WTC11 (cell line): ENCODE results near the gene PROSER3. TPM values are rescaled to one million over a fixed set of nuclear protein-coding genes. Genes with fewer than 3 reads are reported as not detected.

Source experiments
- ATAC-seq: fragments of 200-7000 bp; cut with Tn5 transposase; 2 replicates; pipeline ENCODE4 v1.10.0; 2021; ENCODE audit warnings: mild to moderate bottlenecking, moderate library complexity
- CTCF ChIA-PET: fragments of 300-600 bp; sonication (Branson Sonifier 250); formaldehyde crosslinking; loops from one replicate; lab custom pipeline; 2021; ENCODE audit warnings: antibody characterized with exemption; lab: Charles Lee
- POLR2A ChIA-PET: fragments of 350-600 bp; sonication (Branson Sonifier 250); formaldehyde crosslinking; loops from one replicate; lab custom pipeline; 2021; ENCODE audit warnings: antibody characterized with exemption; lab: Charles Lee
- DNase-seq: peaks from one replicate; pipeline ENCODE4 v3.0.0; 2021; ENCODE audit warnings: low spot score
- H3K27ac Mint-ChIP-seq: 2 replicates; pipeline ENCODE4 v1.8.0; 2021; ENCODE audit warnings: mixed read lengths
- H3K27me3 Mint-ChIP-seq: 2 replicates; pipeline ENCODE4 v1.8.0; 2021; ENCODE audit warnings: low read depth, mild to moderate bottlenecking, moderate library complexity, mixed read lengths
- H3K36me3 Mint-ChIP-seq: 2 replicates; pipeline ENCODE4 v1.8.0; 2021; ENCODE audit warnings: mixed read lengths
- H3K4me1 Mint-ChIP-seq: 2 replicates; pipeline ENCODE4 v1.8.0; 2022; ENCODE audit warnings: mixed read lengths
- H3K4me3 Mint-ChIP-seq: 2 replicates; pipeline ENCODE4 v1.8.0; 2021; ENCODE audit warnings: mild to moderate bottlenecking, moderate library complexity, mixed read lengths
- H3K9me3 Mint-ChIP-seq: 2 replicates; pipeline ENCODE4 v1.8.0; 2021; ENCODE audit warnings: mixed read lengths
- CREM ChIP-seq: sonication (generic); formaldehyde crosslinking; IDR thresholded peaks from 2 replicates; pipeline ENCODE4 v1.8.1; 2022; ENCODE audit warnings: mild to moderate bottlenecking, missing genetic modification reagents, moderate library complexity
- ETV6 ChIP-seq: sonication (generic); formaldehyde crosslinking; IDR thresholded peaks from 2 replicates; pipeline ENCODE4 v1.8.1; 2022; ENCODE audit warnings: mild to moderate bottlenecking, missing genetic modification reagents
- GABPB1 ChIP-seq: sonication (generic); formaldehyde crosslinking; IDR thresholded peaks from 2 replicates; pipeline ENCODE4 v1.8.1; 2023; ENCODE audit warnings: mild to moderate bottlenecking, missing genetic modification reagents
- GRHL2 ChIP-seq: fragments of 250-450 bp; sonication (Bioruptor Pico); IDR thresholded peaks from 2 replicates; pipeline ENCODE4 v1.8.0; 2022; ENCODE audit warnings: mild to moderate bottlenecking, moderate library complexity; ENCODE audit not compliant: insufficient replicate concordance, severe bottlenecking
- MXD4 ChIP-seq: fragments of 250-450 bp; sonication (Bioruptor Pico); IDR thresholded peaks from 2 replicates; pipeline ENCODE4 v1.8.0; 2021; ENCODE audit warnings: mild to moderate bottlenecking, moderate library complexity, borderline replicate concordance
- NR2C2 ChIP-seq: sonication (generic); formaldehyde crosslinking; IDR thresholded peaks from 2 replicates; pipeline ENCODE4 v1.8.0; 2022; ENCODE audit warnings: mild to moderate bottlenecking, missing genetic modification reagents
- NR3C1 ChIP-seq: sonication (generic); formaldehyde crosslinking; conservative IDR thresholded peaks from 2 replicates; pipeline ENCODE4 v1.8.1; 2023; ENCODE audit warnings: low read depth, mild to moderate bottlenecking, missing genetic modification reagents
- RELA ChIP-seq: sonication (generic); formaldehyde crosslinking; IDR thresholded peaks from 2 replicates; pipeline ENCODE4 v1.8.1; 2022; ENCODE audit warnings: missing genetic modification reagents, mild to moderate bottlenecking, borderline replicate concordance
- RORB ChIP-seq: fragments of 250-450 bp; sonication (Bioruptor Pico); IDR thresholded peaks from 2 replicates; pipeline ENCODE4 v1.9.0; 2021; ENCODE audit warnings: mild to moderate bottlenecking
- SOX15 ChIP-seq: fragments of 250-450 bp; sonication (Bioruptor Pico); IDR thresholded peaks from 2 replicates; pipeline ENCODE4 v1.9.0; 2021; ENCODE audit warnings: mild to moderate bottlenecking
- TEAD1 ChIP-seq: sonication (generic); formaldehyde crosslinking; IDR thresholded peaks from 2 replicates; pipeline ENCODE4 v1.8.0; 2022; ENCODE audit warnings: mild to moderate bottlenecking, missing genetic modification reagents
- TP53 ChIP-seq: sonication (generic); formaldehyde crosslinking; IDR thresholded peaks from 2 replicates; pipeline ENCODE4 v1.8.1; 2023; ENCODE audit warnings: mild to moderate bottlenecking, missing genetic modification reagents
- ZNF138 ChIP-seq: sonication (generic); formaldehyde crosslinking; conservative IDR thresholded peaks from 2 replicates; pipeline ENCODE4 v1.8.1; 2022; ENCODE audit warnings: mild to moderate bottlenecking, moderate library complexity, missing genetic modification reagents
- ZNF232 ChIP-seq: sonication (generic); formaldehyde crosslinking; IDR thresholded peaks from 2 replicates; pipeline ENCODE4 v1.8.0; 2022; ENCODE audit warnings: mild to moderate bottlenecking, missing genetic modification reagents
- ZNF416 ChIP-seq: fragments of 250-450 bp; sonication (Bioruptor Pico); IDR thresholded peaks from 2 replicates; pipeline ENCODE4 v1.9.0; 2021; ENCODE audit warnings: mild to moderate bottlenecking, inconsistent platforms
- total RNA-seq: library from RNA; stranded (reverse); gene quantifications from 3 replicates; pipeline ENCODE4 v1.2.3, GENCODE V29; 2021
- TF ChIP-seq, protein P1 (sequence below): fragments of 250-450 bp; sonication (Bioruptor Pico); IDR thresholded peaks from 2 replicates; pipeline ENCODE4 v1.8.0; 2021; ENCODE audit warnings: mild to moderate bottlenecking
- TF ChIP-seq, protein P2 (sequence below): sonication (generic); formaldehyde crosslinking; IDR thresholded peaks from 2 replicates; pipeline ENCODE4 v1.8.1; 2022; ENCODE audit warnings: low read depth, missing genetic modification reagents, borderline replicate concordance
- TF ChIP-seq, protein P3 (sequence below): sonication (generic); formaldehyde crosslinking; IDR thresholded peaks from 2 replicates; pipeline ENCODE4 v1.8.0; 2023; ENCODE audit warnings: missing genetic modification reagents
- TF ChIP-seq, protein P4 (sequence below): fragments of 250-450 bp; sonication (Bioruptor Pico); IDR thresholded peaks from 2 replicates; pipeline ENCODE4 v1.9.0; 2021; ENCODE audit warnings: mild to moderate bottlenecking, borderline replicate concordance
- TF ChIP-seq, protein P5 (sequence below): sonication (generic); formaldehyde crosslinking; conservative IDR thresholded peaks from 2 replicates; pipeline ENCODE4 v1.8.1; 2023; ENCODE audit warnings: mild to moderate bottlenecking, low read depth, missing genetic modification reagents, moderate library complexity
- TF ChIP-seq, protein P6 (sequence below): sonication (generic); formaldehyde crosslinking; IDR thresholded peaks from 2 replicates; pipeline ENCODE4 v1.8.1; 2022; ENCODE audit warnings: mild to moderate bottlenecking, missing genetic modification reagents, moderate library complexity, borderline replicate concordance
- TF ChIP-seq, protein P7 (sequence below): sonication (generic); formaldehyde crosslinking; IDR thresholded peaks from 2 replicates; pipeline ENCODE4 v1.8.1; 2023; ENCODE audit warnings: mild to moderate bottlenecking, missing genetic modification reagents

PROSER3 gene
- total RNA-seq, 1 experiment from 2014 or later: 32.9 TPM

DNA sequence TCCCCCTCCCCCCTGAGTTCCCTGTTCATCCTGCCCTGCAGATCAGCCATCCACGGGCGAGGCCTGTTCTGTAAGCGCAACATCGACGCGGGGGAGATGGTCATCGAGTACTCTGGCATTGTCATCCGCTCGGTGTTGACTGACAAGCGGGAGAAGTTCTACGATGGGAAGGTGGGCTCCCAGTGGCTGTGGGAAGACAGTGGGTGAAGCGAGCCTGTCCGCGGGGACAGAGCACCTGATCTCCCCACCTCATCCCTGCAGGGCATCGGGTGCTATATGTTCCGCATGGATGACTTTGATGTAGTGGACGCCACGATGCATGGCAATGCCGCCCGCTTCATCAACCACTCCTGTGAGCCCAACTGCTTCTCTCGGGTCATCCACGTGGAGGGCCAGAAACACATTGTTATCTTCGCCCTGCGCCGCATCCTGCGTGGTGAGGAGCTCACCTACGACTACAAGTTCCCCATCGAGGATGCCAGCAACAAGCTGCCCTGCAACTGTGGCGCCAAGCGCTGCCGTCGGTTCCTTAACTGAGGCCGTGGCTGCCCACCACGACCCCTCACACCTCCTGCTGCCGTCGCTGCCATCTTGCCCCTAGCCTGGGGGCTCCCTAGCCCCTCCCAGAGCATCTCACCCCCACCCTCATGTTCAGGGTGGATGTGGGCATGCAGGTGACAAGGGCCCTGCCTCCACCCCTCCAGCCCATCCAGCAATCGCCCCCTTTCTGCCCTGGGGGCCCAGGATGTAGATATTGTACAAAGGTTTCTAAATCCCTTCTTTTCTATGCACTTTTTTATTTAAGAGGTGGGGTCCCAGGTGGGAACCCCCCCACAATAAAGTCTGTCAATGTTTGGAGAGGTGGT, 19.7 kb upstream of the PROSER3 start:
- no peak overlapping the region for H3K4me3 Mint-ChIP-seq
- H3K27ac Mint-ChIP-seq: no peak overlapping the region
- POLR2A ChIA-PET: no interaction called here
- no peak for DNase-seq
- H3K27me3 Mint-ChIP-seq: no peaks in the 10 kb centered on the region
- no peak for ATAC-seq
- CTCF ChIA-PET: interaction anchor here (0.6 kb wide), 1 partner anchor 125 kb away, joined by 3 read pairs; no protein-coding TSS in a partner anchor
- H3K36me3 Mint-ChIP-seq: peaks cover 34% of the 10 kb centered on the region
- TF ChIP-seq RELA (CRISPR knock-in tag) (no peak), GRHL2 (CRISPR knock-in tag) (no peak), GABPB1 (no peak), RORB (no peak), TP53 (no peak), ZNF232 (CRISPR knock-in tag) (no peak), MXD4 (CRISPR knock-in tag) (no peak), NR3C1 (CRISPR knock-in tag) (no peak), ZNF138 (CRISPR knock-in tag) (no peak), CREM (CRISPR knock-in tag) (no peak)
- TF ChIP-seq, protein P1, sequence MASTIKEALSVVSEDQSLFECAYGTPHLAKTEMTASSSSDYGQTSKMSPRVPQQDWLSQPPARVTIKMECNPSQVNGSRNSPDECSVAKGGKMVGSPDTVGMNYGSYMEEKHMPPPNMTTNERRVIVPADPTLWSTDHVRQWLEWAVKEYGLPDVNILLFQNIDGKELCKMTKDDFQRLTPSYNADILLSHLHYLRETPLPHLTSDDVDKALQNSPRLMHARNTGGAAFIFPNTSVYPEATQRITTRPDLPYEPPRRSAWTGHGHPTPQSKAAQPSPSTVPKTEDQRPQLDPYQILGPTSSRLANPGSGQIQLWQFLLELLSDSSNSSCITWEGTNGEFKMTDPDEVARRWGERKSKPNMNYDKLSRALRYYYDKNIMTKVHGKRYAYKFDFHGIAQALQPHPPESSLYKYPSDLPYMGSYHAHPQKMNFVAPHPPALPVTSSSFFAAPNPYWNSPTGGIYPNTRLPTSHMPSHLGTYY (CRISPR knock-in tag): no peak
- TF ChIP-seq, protein P2, sequence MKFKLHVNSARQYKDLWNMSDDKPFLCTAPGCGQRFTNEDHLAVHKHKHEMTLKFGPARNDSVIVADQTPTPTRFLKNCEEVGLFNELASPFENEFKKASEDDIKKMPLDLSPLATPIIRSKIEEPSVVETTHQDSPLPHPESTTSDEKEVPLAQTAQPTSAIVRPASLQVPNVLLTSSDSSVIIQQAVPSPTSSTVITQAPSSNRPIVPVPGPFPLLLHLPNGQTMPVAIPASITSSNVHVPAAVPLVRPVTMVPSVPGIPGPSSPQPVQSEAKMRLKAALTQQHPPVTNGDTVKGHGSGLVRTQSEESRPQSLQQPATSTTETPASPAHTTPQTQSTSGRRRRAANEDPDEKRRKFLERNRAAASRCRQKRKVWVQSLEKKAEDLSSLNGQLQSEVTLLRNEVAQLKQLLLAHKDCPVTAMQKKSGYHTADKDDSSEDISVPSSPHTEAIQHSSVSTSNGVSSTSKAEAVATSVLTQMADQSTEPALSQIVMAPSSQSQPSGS (CRISPR knock-in tag): no peak
- TF ChIP-seq, protein P3, sequence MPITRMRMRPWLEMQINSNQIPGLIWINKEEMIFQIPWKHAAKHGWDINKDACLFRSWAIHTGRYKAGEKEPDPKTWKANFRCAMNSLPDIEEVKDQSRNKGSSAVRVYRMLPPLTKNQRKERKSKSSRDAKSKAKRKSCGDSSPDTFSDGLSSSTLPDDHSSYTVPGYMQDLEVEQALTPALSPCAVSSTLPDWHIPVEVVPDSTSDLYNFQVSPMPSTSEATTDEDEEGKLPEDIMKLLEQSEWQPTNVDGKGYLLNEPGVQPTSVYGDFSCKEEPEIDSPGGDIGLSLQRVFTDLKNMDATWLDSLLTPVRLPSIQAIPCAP (CRISPR knock-in tag): no peak
- TF ChIP-seq, protein P4, sequence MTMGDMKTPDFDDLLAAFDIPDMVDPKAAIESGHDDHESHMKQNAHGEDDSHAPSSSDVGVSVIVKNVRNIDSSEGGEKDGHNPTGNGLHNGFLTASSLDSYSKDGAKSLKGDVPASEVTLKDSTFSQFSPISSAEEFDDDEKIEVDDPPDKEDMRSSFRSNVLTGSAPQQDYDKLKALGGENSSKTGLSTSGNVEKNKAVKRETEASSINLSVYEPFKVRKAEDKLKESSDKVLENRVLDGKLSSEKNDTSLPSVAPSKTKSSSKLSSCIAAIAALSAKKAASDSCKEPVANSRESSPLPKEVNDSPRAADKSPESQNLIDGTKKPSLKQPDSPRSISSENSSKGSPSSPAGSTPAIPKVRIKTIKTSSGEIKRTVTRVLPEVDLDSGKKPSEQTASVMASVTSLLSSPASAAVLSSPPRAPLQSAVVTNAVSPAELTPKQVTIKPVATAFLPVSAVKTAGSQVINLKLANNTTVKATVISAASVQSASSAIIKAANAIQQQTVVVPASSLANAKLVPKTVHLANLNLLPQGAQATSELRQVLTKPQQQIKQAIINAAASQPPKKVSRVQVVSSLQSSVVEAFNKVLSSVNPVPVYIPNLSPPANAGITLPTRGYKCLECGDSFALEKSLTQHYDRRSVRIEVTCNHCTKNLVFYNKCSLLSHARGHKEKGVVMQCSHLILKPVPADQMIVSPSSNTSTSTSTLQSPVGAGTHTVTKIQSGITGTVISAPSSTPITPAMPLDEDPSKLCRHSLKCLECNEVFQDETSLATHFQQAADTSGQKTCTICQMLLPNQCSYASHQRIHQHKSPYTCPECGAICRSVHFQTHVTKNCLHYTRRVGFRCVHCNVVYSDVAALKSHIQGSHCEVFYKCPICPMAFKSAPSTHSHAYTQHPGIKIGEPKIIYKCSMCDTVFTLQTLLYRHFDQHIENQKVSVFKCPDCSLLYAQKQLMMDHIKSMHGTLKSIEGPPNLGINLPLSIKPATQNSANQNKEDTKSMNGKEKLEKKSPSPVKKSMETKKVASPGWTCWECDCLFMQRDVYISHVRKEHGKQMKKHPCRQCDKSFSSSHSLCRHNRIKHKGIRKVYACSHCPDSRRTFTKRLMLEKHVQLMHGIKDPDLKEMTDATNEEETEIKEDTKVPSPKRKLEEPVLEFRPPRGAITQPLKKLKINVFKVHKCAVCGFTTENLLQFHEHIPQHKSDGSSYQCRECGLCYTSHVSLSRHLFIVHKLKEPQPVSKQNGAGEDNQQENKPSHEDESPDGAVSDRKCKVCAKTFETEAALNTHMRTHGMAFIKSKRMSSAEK (CRISPR knock-in tag): no peak
- H3K9me3 Mint-ChIP-seq: no peaks in the 10 kb centered on the region
- H3K4me1 Mint-ChIP-seq: peaks cover 6% of the 10 kb centered on the region

DNA sequence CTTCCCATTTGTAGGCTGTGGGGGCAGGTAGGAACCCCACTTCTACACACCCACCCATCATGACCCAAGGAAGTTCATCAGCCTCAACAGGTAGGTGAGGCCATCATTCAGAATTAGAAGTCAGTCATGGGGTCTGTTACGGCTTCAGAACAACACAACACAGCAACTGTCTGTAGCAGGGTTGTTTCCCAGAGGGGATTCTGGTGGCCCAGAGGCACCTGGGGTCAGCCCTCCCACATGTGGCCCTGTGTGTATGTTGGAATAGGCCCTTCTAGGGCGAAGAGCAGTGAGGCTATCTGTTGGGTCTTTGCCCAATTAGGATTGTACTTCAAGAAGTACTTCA, 19.1 kb upstream of the PROSER3 start:
- DNase-seq: no peak
- Mint-ChIP-seq H3K4me1 (peaks cover 6% of the 10 kb centered on the region), H3K36me3 (peaks cover 32% of the 10 kb centered on the region), H3K27me3 (no peaks in the 10 kb centered on the region), H3K4me3 (no peak overlapping the region), H3K9me3 (no peaks in the 10 kb centered on the region), H3K27ac (no peak overlapping the region)
- ChIA-PET CTCF (interaction anchor here (0.7 kb wide), 1 partner anchor 46 kb away, joined by 3 read pairs; no protein-coding TSS in a partner anchor), POLR2A (interaction anchor here (0.8 kb wide), 1 partner anchor 46 kb away, joined by 3 read pairs; no protein-coding TSS in a partner anchor)
- ATAC-seq: no peak
- TF ChIP-seq, protein P5, sequence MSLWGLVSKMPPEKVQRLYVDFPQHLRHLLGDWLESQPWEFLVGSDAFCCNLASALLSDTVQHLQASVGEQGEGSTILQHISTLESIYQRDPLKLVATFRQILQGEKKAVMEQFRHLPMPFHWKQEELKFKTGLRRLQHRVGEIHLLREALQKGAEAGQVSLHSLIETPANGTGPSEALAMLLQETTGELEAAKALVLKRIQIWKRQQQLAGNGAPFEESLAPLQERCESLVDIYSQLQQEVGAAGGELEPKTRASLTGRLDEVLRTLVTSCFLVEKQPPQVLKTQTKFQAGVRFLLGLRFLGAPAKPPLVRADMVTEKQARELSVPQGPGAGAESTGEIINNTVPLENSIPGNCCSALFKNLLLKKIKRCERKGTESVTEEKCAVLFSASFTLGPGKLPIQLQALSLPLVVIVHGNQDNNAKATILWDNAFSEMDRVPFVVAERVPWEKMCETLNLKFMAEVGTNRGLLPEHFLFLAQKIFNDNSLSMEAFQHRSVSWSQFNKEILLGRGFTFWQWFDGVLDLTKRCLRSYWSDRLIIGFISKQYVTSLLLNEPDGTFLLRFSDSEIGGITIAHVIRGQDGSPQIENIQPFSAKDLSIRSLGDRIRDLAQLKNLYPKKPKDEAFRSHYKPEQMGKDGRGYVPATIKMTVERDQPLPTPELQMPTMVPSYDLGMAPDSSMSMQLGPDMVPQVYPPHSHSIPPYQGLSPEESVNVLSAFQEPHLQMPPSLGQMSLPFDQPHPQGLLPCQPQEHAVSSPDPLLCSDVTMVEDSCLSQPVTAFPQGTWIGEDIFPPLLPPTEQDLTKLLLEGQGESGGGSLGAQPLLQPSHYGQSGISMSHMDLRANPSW (CRISPR knock-in tag): no peak
- TF ChIP-seq TEAD1 (CRISPR knock-in tag) (no peak), ZNF416 (CRISPR knock-in tag) (no peak), NR2C2 (CRISPR knock-in tag) (no peak), SOX15 (CRISPR knock-in tag) (no peak), ETV6 (no peak)
- TF ChIP-seq, protein P6, sequence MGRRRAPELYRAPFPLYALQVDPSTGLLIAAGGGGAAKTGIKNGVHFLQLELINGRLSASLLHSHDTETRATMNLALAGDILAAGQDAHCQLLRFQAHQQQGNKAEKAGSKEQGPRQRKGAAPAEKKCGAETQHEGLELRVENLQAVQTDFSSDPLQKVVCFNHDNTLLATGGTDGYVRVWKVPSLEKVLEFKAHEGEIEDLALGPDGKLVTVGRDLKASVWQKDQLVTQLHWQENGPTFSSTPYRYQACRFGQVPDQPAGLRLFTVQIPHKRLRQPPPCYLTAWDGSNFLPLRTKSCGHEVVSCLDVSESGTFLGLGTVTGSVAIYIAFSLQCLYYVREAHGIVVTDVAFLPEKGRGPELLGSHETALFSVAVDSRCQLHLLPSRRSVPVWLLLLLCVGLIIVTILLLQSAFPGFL (CRISPR knock-in tag): no peak
- TF ChIP-seq, protein P7, sequence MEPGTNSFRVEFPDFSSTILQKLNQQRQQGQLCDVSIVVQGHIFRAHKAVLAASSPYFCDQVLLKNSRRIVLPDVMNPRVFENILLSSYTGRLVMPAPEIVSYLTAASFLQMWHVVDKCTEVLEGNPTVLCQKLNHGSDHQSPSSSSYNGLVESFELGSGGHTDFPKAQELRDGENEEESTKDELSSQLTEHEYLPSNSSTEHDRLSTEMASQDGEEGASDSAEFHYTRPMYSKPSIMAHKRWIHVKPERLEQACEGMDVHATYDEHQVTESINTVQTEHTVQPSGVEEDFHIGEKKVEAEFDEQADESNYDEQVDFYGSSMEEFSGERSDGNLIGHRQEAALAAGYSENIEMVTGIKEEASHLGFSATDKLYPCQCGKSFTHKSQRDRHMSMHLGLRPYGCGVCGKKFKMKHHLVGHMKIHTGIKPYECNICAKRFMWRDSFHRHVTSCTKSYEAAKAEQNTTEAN (CRISPR knock-in tag): no peak
